GM19468 (cell line): Measurements from ENCODE around the gene WWTR1.

Experiments used
- ATAC-seq: cut with Tn5 transposase; IDR thresholded peaks from one replicate; pipeline ENCODE4 v1.9.1; 2021; ENCODE audit warnings: mild to moderate bottlenecking, moderate library complexity, moderate number of reproducible peaks; ENCODE audit not compliant: unreplicated experiment; ENCODE audit errors: extremely low read depth

WWTR1 gene

DNA sequence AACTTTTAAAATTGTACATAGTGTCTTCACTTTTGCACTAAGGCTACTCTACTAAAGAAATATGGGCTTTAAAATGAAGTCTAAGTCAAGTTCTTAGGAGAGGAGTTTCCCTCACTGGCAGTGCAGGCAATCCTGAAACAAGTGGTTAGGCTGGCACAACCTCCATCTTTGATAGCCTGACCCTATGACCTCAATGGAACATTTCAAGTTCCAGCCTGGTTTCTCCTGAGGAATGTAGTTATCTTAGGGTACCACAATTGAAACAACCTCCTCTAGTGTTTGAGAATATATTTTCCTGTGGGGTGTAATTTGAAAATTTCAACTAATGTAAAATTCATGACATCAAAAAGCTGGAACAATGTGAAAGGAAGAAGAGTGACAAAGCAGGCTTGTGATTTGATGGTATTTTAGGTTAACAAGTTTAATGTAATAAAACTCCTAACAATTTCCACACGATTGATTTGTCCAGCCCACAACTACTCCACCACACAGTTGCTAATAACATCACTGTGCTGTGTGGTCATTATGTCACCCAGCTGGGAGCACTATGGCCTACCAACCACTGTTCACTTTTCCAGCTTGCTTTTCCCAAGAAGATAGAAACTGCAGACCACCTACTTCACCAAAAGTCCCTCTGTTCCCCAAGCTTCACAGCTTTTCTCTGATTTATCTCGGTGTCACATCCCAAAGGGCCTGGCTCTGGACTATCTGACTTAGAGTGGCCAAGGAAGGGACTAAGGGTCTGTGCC lies 1.8 kb downstream of the WWTR1 start:
- no peak for ATAC-seq

DNA sequence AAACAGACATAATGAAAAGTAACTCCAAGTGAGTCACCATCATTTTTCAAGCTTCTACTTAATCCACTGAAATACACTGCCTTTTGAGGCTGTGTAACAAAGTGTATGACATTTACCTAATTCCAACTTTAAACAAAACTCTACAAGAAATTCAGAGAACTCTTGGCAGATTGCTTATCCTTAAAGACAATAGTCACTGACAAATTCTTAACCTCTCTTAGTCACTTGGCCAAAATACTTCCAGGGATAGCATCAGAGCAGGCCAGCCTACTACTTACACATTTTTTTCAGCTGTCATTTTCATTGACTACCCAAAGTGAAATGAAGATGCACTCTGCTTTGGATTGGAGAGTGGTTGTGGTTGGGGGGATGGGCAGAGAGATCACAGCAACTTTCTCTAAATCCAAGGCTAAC lies 3.6 kb downstream of the WWTR1 start:
- no peak for ATAC-seq

DNA sequence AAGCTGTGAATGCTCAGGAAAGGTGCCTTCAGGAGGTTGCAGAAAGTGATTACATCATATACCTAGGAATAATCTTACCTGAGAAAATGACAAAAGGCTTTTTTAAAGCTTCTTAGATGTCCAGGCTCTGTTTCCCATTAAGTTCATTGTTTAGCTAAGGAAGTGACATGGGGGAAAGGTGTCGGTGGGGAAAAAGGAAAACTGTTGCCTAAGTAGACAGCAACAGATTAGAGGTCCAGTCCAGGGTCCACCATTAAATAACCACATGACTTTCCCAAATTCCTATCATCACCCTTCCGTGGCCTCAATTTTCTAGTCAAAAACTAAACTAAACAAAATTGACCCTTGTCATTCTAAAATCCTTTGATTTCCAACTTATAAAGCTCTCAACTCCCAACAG lies 4.3 kb downstream of the WWTR1 start:
- ATAC-seq = no peak

DNA sequence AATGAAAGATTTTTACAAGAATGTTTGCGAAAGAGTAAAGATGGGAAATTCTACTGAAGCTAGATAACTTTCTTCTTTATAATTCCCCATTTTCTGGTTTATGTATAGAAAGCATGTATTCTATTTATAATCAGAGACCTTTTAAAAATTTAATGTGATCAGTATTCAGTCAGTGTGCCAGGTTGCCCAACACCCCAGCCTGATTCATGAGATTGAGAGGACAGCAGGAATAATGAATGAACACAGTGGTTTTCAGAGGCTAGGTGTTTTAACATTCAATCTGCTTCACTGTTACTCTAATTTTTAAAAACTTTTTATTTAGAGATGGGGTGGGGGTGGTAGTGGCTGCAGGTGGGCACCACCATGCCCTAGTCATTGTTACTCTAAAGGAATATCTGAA lies 4.7 kb downstream of the WWTR1 start:
- ATAC-seq = no peak

DNA sequence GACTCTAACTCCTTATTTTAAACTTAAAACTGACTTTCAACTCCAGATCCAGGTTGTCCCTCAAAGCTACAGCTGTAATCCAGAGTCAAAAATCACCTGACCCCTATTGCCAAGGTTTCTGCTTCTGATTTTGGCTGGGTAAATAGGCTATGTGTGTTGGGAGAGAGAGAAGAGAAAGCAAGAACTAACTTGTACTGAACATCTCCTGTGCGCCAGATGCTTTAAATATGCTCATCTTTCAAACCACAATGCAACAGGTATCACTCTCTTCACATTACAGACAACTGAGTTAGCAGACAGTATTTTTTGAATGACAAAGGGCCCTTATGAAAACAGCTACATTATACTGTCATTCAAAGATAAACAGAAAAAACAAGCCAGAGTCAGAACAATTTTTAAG lies 7.0 kb downstream of the WWTR1 start:
- ATAC-seq = no peak

DNA sequence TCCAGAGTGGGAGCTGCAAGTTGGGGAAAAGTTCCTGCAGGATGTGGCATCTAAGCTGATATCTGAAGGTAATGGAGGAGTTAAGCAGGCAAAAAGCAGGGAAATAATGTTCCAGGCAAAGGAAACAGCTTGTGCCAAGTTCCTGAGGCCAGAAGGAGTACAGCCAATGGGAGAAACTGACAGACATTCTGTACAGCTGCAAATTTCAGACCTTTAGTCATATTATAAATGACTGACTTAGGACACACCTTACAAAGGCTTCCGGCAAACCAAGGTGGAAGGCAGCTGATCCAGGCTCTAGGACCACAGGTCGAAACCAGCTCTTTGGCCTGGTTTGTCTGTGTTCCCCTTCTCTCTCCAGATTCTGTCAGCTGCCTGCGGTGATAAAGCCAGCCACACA lies 9.3 kb downstream of the WWTR1 start:
- no peak for ATAC-seq

DNA sequence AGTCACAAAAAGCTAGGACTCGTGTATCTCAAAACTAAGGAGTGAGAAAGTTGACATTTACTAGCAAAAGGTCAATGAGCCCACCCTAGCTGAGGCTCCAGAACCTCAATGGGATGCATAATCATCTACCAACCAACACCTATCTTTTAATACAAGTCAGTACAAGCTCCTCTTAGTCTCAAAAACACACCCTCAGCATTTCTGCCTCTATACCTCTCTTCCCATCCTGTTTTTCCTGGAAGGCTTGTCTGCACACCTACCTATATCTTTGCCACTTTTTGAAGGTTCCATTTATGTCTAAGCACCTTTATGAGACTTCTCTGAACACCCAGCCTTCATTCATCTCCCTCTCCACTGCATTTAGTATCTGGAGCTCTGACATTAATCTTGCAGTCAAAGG lies 10.0 kb downstream of the WWTR1 start:
- ATAC-seq = no peak

DNA sequence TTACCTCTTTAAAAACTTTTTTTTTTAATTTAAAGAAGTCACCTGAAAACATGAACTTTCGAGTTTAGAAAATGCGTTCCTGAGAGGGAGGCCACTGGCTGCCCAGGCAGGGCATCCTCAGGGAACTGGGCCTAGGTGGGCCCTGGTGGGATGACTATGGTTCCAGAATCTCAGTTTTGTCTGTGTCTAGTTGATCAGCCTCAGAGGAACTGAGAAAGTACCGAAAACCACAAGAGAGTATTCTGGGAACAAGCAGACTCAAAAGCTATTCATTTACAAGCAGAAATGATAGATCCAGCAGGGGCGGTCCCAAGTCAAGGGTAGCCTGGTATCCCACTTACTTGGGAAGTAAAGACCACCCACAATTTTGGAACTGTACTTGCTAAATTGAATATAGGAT lies 10.5 kb downstream of the WWTR1 start:
- ATAC-seq = peak; percentile 75

DNA sequence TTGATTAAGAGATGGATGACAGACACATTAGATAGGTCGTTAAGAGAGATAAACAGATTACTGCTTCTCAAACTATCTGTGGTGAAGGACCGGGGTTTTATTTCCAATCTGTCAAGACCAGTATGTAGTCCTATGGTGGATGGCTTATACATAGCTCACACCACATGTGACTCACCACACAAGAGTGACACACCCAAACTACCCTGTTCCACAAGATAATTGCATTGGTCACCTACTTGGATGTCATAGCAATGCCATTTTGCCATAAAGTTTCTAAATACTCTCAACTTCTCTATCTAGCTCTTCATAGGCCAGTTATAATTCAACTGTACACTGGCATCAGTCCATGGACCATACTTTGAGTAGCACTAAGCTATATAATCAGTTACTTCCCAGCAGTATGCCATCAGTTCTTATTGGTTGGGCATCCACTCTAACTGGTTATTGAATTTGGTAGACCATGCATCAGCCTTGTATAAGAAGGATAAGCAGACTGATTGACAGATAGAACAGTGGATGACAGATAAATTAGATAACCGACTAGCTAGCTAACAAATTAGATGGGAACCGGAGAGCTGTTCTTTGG lies 11.6 kb downstream of the WWTR1 start:
- no peak for ATAC-seq

DNA sequence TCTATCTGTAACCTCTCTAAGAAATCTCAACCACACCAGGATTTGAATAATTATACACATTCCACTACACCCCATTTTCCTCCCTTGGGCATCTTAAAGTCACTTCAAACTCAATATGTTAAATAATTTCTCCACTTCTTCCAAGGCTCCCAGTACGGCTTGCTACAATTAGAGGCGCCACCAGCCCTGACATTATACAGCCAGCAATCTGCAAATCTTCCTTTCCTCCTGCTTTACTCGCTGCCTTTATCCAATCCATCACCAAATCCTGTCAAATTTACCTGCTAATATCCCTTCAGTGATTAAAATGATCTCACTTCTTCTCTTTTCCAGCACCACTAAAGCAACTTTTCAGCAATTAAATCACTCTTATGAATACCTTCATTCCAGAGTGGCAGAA lies 13.9 kb downstream of the WWTR1 start:
- no peak for ATAC-seq

DNA sequence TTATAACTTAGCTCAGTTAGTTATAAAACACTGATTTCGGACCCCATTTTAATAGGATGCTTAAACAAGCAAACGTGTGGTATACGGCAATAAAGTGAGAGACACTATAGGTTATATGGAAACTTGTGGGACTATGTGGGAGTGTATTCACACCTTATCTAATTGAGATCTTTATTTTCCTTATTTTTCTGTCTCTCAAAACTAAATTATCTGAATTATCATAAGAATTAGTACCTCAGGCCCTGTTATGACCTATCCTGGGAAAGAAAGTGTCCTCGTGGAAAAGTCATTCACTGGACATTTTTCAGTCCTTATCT lies 14.4 kb downstream of the WWTR1 start:
- no peak for ATAC-seq

DNA sequence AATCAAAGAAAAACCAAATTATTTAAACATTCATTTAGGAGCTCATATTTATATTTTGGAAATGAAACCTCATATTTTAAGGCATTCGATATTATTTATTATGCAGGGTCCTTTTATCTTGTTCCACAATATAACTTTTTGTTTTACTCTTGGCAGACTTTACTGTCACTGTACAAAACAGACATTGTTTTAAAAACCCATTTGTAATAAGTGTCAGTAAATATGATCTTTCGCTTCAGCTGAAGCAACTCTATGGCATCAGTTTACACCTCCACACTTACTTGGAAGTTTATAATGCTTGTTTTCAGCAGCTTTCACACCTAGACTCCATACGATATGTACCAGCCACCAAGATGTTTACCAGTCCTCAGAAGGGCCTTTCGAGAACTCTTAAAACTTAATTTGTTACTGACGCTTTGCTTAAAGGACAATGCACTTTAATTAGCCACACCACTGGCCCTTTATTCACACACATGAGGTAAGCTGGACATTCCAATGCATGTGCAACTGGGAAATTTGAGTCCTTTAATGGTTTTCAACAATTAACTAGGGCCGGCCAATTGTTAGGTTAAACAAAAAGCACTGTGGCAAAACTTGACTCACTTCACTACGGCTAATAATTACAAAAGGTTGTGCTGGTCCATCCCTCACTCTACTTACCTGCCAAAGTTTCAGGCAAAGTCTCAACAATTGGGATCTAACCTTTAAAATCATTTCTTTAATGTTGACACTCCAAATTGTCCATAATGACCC lies 16.7 kb downstream of the WWTR1 start:
- no peak for ATAC-seq

DNA sequence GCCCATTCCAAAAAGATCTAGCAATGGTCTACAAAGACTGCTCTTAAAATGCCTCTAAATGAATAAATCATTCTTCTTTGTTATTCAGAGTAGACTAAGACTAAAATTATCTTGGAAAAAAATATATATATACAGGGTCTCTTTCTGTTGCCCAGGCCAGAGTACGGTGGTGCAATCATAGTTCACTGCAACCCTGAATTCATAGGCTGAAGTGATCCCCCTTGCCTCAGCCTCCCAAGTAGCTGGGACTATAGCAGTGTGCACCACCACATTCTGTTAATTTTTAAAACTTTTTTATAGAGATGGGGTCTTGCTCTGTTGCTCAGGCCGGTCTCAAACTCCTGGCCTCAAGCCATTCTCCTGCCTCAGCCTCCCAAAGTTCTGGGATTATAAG lies 18.7 kb downstream of the WWTR1 start:
- ATAC-seq = no peak

DNA sequence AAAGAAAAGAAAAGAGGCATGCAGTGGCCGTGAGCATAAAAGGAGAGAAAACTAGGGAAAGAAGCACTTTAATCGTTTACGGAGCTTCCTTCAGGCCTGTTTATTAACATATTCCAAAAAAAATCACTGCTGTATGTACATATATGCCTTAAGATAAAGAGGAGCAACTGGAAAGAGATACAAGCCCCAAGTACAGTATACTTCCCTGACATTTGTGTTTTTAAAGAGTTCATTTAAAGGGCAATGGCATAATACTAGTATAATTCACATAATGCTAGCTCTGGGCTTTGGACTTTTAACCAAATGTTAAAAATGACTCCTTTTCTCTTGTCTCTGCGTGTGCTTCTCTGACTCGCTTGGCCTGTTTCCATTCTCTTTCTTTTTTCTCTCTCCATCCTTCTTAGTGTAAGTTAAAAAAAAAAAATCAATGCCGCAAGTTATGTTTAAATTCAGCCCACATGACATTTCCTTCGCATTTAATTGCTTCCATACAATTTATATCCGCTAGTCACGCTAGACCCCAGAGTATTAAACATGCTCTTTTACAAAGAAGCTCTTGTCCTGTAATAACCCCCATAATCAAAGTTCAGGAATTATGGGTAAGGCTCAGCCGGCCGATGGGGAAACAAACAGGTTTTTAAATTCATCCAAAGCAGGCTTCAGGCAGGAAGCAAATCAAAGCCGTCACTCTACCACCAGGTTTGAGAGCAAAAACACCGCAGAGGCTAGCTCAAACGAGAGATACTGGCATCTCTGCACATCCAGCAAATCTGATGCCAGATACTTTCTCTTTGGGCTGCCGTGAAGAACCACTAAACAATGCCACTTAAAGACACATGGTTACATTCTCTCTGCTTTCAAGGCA lies 19.4 kb downstream of the WWTR1 start:
- ATAC-seq = no peak

DNA sequence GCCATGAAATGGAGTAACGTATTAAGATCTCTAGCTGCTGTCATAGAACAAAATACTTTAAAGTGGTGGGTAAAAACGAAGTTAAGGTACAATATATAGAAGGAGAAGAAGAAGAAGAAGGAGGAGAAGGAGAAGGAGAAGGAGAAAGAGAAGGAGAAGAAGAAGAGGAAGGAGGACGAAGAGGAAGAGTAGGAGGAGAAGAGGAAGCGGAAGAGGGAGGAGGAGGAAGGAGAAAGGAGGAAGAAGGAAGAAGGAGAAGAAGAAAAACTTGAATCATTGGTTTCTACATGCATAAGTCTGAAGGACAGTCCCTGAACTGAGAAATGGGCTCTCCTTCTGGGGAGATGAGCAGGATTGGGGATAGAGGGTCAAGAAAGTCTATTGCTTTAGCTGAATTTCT lies 22.4 kb downstream of the WWTR1 start:
- ATAC-seq = no peak

DNA sequence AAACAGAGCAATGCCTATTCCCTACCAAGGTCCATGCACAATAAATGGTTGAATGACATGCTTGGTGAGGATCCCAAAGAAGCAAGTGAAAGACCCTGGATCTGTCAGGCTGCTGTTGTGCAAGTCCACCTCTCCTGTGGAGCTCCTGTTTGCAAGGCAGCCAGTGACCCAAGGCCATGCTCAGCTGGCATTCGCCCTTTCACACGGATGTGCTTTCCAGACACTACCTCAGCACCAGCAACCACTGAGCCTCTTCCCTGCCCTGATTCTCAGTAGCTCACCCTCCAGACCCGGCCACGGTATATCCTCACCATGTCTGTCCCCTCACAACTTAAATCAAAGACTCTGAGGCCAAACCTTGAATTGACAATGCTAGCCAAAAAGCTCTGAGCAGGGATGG lies 23.3 kb downstream of the WWTR1 start:
- ATAC-seq = no peak

DNA sequence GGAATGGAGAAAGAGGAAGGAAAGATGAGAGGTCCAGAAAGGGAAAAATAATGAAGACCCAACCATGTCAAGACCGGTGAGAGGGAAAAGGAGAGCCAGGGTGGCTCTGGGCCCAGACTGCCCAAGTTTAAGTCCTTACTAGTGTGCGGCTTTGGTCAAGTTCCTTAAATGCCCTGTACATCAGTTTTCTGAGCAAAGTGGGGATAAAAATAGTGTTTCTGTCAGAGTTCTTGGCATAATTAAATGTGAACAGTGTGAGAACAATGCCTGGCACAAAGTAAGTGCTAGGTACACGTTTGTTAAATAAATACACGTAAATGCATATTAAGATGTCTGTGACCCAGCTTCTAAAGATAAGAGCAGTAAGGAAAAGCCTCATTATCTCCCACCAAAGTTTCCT lies 23.8 kb downstream of the WWTR1 start:
- ATAC-seq = no peak

DNA sequence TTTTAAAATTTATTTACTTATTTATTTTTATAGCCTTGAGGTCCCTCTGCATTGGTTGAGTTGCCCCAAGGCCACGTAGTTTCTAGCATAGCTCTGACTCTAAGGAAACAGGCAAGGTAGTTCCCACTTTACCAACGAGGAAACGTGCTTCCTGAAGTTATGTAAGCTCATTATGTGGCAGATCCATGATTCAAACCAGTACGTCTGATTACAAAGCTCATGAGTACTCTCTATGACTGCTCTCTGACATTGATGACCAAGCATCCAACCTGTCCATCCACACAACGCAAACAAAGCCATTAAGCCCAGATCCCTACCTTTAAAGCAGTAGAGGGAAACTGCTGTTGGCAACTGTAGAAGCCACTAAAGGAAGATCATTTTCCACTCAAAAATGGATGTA lies 25.6 kb downstream of the WWTR1 start:
- no peak for ATAC-seq

DNA sequence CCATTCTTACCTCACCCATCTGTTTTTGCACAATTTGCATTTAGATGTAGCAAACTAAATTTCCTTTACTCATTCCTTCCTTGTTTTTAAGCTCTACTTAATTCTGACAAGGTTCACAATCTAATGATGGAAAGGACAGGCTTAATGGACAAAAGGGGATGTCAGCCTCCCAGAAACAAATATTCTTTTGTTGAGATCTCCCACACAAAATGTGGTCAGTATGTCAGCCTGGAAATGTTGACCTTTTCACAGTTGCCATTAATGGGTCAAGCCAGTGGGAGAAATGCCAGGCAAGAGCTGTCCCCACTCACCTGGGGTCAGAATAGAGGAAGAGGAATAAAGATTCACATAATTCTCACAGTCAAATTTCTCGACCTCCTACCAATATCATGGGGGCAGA lies 27.0 kb downstream of the WWTR1 start:
- no peak for ATAC-seq

DNA sequence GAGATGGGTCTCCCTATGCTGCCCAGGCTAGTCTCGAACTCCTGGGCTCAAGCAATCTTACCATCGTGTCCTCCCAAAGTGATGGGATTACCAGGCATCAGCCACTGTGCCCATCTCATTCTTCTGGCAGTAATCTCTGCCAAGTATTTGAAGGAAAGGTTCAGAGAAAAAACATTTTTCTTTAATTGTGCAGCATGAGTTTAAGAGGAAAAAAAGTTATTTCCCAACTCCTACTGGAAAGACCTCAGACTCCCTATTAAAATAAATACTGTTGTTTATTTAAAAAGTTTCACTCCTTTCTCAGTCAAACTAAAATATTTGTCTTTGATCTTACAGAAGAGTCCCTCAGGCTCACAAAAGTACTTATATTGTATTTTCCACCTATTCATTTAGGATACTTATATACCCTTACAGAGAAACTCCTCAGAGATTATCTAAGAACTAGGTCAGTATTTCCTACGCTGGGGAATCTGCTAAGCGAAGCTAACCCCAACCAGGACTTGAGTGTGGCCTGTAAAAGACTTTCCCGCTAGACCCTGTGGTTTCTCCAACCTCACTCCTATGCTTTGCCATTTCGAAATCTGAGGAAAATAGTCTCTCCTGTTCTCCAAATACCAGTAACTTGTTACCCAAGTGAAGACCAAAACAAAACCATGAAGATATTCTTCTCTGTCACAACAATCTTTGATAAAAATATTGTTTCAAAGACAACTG lies 28.7 kb downstream of the WWTR1 start:
- ATAC-seq = no peak
